K562 (cell line): ENCODE results near the gene DHX57. TPM values are rescaled to one million over a fixed set of nuclear protein-coding genes. Genes with fewer than 3 reads are reported as not detected.

ENCODE experiments used
- ATAC-seq: fragments of 200-7000 bp; cut with Tn5 transposase; 3 replicates; pipeline ENCODE4 v1.9.1; 2020; ENCODE audit warnings: moderate library complexity
- BruUV-seq: library from RNA; stranded (reverse); fragments of 400-500 nt; replicated peaks from 2 replicates; lab custom pipeline; 2021; lab: Mats Ljungman, UMichigan
- CTCF ChIA-PET: fragments of 300-600 bp; formaldehyde crosslinking; extraction: SDS; loops from one replicate; lab custom pipeline; 2021; ENCODE audit warnings: low intra/inter-chr PET ratio; lab: Yijun Ruan, JAX
- POLR2A ChIA-PET: fragments of 300-600, 350-650 bp; sonication (Branson Sonifier 250); formaldehyde crosslinking; extraction: SDS; loops from one replicate; lab custom pipeline; 2021; ENCODE audit warnings: antibody characterized with exemption, inconsistent platforms; lab: Yijun Ruan, JAX
- DNase-seq, 4 experiments: peaks; one replicate each; pipeline versions ENCODE4 v3.0.0 to v3.0.0-alpha.2; 2011 to 2018; ENCODE audit warnings: low spot score in 3 of 4, mixed read lengths in 3 of 4; ENCODE audit errors: extremely low read depth in 1 of 4
- FAIRE-seq: peaks from 2 replicates; lab custom pipeline; 2011; peaks lifted over from hg19 to GRCh38; lab: Jason Lieb, UNC
- H2AFZ ChIP-seq: 2 replicates; pipeline ENCODE4 v1.6.0; 2011; ENCODE audit warnings: low read depth, low read length, control low read depth, inconsistent platforms
- H3K27ac ChIP-seq: fragments of 200-600 bp; 3 replicates; pipeline ENCODE4 v1.8.0; 2011; ENCODE audit warnings: low read depth, mild to moderate bottlenecking, control low read depth, inconsistent platforms, low read length, moderate library complexity, mixed read lengths; ENCODE audit errors: extremely low read depth
- H3K27me3 ChIP-seq, 2 experiments: fragments of 300-600 bp in 1 of 2; 2 replicates in 1 of 2; 3 replicates in 1 of 2; pipeline versions ENCODE4 v1.6.0 to v1.8.0; 2011; ENCODE audit warnings: inconsistent platforms in 2 of 2, low read length in 2 of 2, mild to moderate bottlenecking in 1 of 2, mixed read lengths in 1 of 2, moderate library complexity in 1 of 2; ENCODE audit not compliant: control insufficient read depth in 2 of 2, insufficient read depth in 2 of 2
- H3K36me3 ChIP-seq: fragments of 300-600 bp; 3 replicates; pipeline ENCODE4 v1.8.0; 2011; ENCODE audit warnings: mild to moderate bottlenecking, low read length, inconsistent platforms; ENCODE audit not compliant: control insufficient read depth, insufficient read depth
- H3K4me1 ChIP-seq, 2 experiments: fragments of 200-600 bp in 1 of 2; replicated peaks in 1 of 2; 2 replicates in 1 of 2; 3 replicates in 1 of 2; pipeline versions ENCODE4 v1.5.1 to v1.8.0; 2011; ENCODE audit warnings: inconsistent platforms in 2 of 2, low read length in 2 of 2, mild to moderate bottlenecking in 1 of 2, mixed read lengths in 1 of 2, moderate library complexity in 1 of 2; ENCODE audit not compliant: control insufficient read depth in 2 of 2, insufficient read depth in 2 of 2
- H3K4me2 ChIP-seq: 2 replicates; pipeline ENCODE4 v1.6.1; 2011; ENCODE audit warnings: low read length, control low read depth, inconsistent platforms, mixed read lengths; ENCODE audit not compliant: insufficient read depth
- H3K4me3 ChIP-seq: fragments of 200-600 bp; sonication (generic), shearing (Covaris generic); 2 replicates; pipeline ENCODE4 v1.5.1; 2016; ENCODE audit warnings: control low read depth, inconsistent platforms
- H3K79me2 ChIP-seq: fragments of 200-600 bp; 3 replicates; pipeline ENCODE4 v1.8.0; 2011; ENCODE audit warnings: low read length, inconsistent platforms; ENCODE audit not compliant: control insufficient read depth, insufficient read depth
- H3K9ac ChIP-seq, 2 experiments: 2 replicates each; pipeline versions ENCODE4 v1.6.0 to v1.6.1; 2011; ENCODE audit warnings: low read depth in 2 of 2, low read length in 2 of 2, control low read depth in 1 of 2, inconsistent platforms in 1 of 2, mild to moderate bottlenecking in 1 of 2, mixed read lengths in 1 of 2; ENCODE audit not compliant: insufficient read depth in 1 of 2
- H3K9me1 ChIP-seq: one replicate; pipeline ENCODE4 v1.6.0; 2011; ENCODE audit warnings: inconsistent platforms, mild to moderate bottlenecking, low read length, moderate library complexity; ENCODE audit not compliant: control insufficient read depth, insufficient read depth
- H3K9me3 ChIP-seq: replicated peaks from 2 replicates; pipeline ENCODE4 v1.5.1; 2011; ENCODE audit warnings: low read depth, low read length, inconsistent platforms; ENCODE audit not compliant: control insufficient read depth, insufficient read depth
- H4K20me1 ChIP-seq: replicated peaks from 2 replicates; pipeline ENCODE4 v1.6.1; 2011; ENCODE audit warnings: low read length, inconsistent platforms, mixed read lengths; ENCODE audit not compliant: control insufficient read depth, insufficient read depth
- ATF4 ChIP-seq: fragments of 450-650 bp; formaldehyde crosslinking; IDR thresholded peaks from 2 replicates; pipeline ENCODE4 v1.4.0; 2022; ENCODE audit warnings: mild to moderate bottlenecking, moderate library complexity
- EGR1 ChIP-seq: fragments of 450-650 bp; conservative IDR thresholded peaks from 2 replicates; pipeline ENCODE4 v1.6.1; 2017; ENCODE audit warnings: mild to moderate bottlenecking
- JUND ChIP-seq, 2 experiments: IDR thresholded peaks; 2 replicates in 1 of 2; 3 replicates in 1 of 2; pipeline ENCODE4 v1.6.1; 2011; ENCODE audit warnings: borderline replicate concordance in 2 of 2, low read depth in 2 of 2, low read length in 2 of 2, improper control_type of control experiment in 1 of 2, missing biosample characterization in 1 of 2, missing genetic modification characterization in 1 of 2, missing genetic modification reagents in 1 of 2
- MAZ ChIP-seq, 2 experiments: fragments of 450-650 bp in 1 of 2; sonication (generic) in 1 of 2; formaldehyde crosslinking; IDR thresholded peaks in 1 of 2; conservative IDR thresholded peaks in 1 of 2; 2 replicates each; pipeline versions ENCODE4 v1.4.0 to v1.5.0; 2020; ENCODE audit warnings: mild to moderate bottlenecking in 1 of 2, missing genetic modification reagents in 1 of 2
- NR4A1 ChIP-seq, 2 experiments: fragments of 250-450 bp in 1 of 2; fragments of 450-650 bp in 1 of 2; sonication (Bioruptor Pico) in 1 of 2; IDR thresholded peaks; 2 replicates each; pipeline versions ENCODE4 v1.4.0 to v1.6.1; 2016 to 2020; ENCODE audit warnings: mild to moderate bottlenecking in 2 of 2, missing compliant biosample characterization in 1 of 2, missing genetic modification characterization in 1 of 2, moderate library complexity in 1 of 2
- ZKSCAN1 ChIP-seq: fragments of 150-350 bp; IDR thresholded peaks from 2 replicates; pipeline ENCODE4 v1.6.1; 2016; ENCODE audit warnings: low read depth, low read length
- ZNF197 ChIP-seq: fragments of 200-800 bp; sonication (Bioruptor generic); IDR thresholded peaks from 2 replicates; pipeline ENCODE4 v1.6.1; 2016; ENCODE audit warnings: low read depth, missing genetic modification characterization, missing compliant biosample characterization
- ZNF212 ChIP-seq: fragments of 450-650 bp; formaldehyde crosslinking; IDR thresholded peaks from 2 replicates; pipeline ENCODE4 v1.4.0; 2020; ENCODE audit warnings: mild to moderate bottlenecking
- WGBS: fragments of 100-300 bp; shearing (Covaris generic); methylation state at CpG from one replicate; pipeline ENCODE4 v1.1.6; 2016; ENCODE audit warnings: low coverage, mixed read lengths; ENCODE audit not compliant: insufficient coverage; ENCODE audit errors: missing lambda C conversion rate; 5-methylcytosine and 5-hydroxymethylcytosine counted together
- in situ Hi-C: fragments of 300-500 bp; cut with MboI; formaldehyde crosslinking; loops from 4 replicates; pipeline ENCODE4 v1.15.0; 2018; ENCODE audit warnings: inconsistent platforms, mixed read lengths
- intact Hi-C: fragments of 100-400 bp; cut with micrococcal nuclease; formaldehyde crosslinking; loops from 2 replicates; pipeline ENCODE4 v1.14.2; 2022
- polyA plus RNA-seq, 8 experiments: library from polyadenylated mRNA; depleted of rRNA in 4 of 8; stranded (reverse) in 5 of 8; unstranded in 3 of 8; fragments of >200 nt; fragmentation: Nextera tagmentation in 2 of 8; fragmentation: Illumina TruSeq in 1 of 8; extraction: Ambion mirVana in 2 of 8; extraction: Trizol in 1 of 8; gene quantifications; 2 replicates each; pipeline versions ENCODE4 v1.2.1 to v1.2.3, GENCODE V29; 2011 to 2014; ENCODE audit warnings: inconsistent platforms in 1 of 8, missing spikeins in 1 of 8
- total RNA-seq, 7 experiments: library from RNA; depleted of rRNA in 6 of 7; stranded (reverse); fragments of >200 nt in 6 of 7; fragmentation: Illumina TruSeq in 2 of 7; extraction: Trizol in 2 of 7; gene quantifications; 2 replicates each; pipeline versions ENCODE4 v1.2.1 to v1.2.3, GENCODE V29; 2011 to 2021; ENCODE audit warnings: low replicate concordance in 1 of 7
- TF ChIP-seq, protein P1 (sequence below): fragments of 150-350 bp; IDR thresholded peaks from 2 replicates; pipeline ENCODE4 v1.6.1; 2014; ENCODE audit warnings: low read depth, mild to moderate bottlenecking, low read length, borderline replicate concordance

The DHX57 gene
- total and polyA plus RNA-seq, 9 of the 15 experiments (the other 6 are each of a cell fraction or from before 2014, with no cell fraction given): 7.4 to 23.6 (median 17.9) TPM

DNA sequence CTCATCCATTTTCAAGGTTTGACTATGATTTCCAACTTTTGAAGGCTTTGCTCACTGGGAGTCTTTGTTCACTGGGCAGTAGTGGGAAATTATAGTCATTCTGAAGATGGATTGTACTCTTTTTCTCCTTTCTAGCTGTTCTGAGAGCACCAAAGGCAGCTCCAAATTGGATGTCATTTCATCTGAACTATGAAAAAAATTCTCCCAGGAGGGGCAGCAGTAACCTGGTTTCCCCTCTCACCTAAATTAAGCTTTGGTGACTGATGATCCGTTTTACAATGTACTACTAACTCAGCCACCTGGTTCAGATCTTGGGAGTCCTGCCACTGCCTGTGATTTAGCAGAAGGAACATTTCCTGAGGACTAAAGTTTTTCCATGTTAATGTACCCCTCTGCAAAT, 31.5 kb upstream of the DHX57 start:
- H2AFZ ChIP-seq: no peak overlapping the region
- H3K4me2 ChIP-seq: no peak overlapping the region
- no peaks in the 10 kb centered on the region for H3K4me1 ChIP-seq
- H3K27ac ChIP-seq: no peak overlapping the region
- POLR2A ChIA-PET: interaction anchor here (0.5 to 1.5 kb wide), 3 partner anchors 13 to 156 kb away, joined by 3 to 5 read pairs (median 3); partner anchors contain the start of gene SRSF7
- FAIRE-seq (no peak), ATAC-seq (no peak), DNase-seq (no peak)
- no peaks in the 10 kb centered on the region for H3K36me3 ChIP-seq
- H3K9me1 ChIP-seq: no peaks in the 10 kb centered on the region
- H3K79me2 ChIP-seq: no peaks in the 10 kb centered on the region
- TF ChIP-seq NR4A1 (CRISPR knock-in tag; IDR thresholded peaks at IDR 0.05): no peak
- TF ChIP-seq NR4A1 (tag; IDR thresholded peaks at IDR 0.05): no peak
- TF ChIP-seq MAZ (CRISPR knock-in tag; conservative IDR thresholded peaks at IDR 0.05 in 1 of 2, IDR thresholded peaks at IDR 0.05 in 1 of 2): no peak
- no peak for TF ChIP-seq ZNF197 (CRISPR knock-in tag)
- TF ChIP-seq ZNF212 (CRISPR knock-in tag): no peak
- TF ChIP-seq, protein P1, sequence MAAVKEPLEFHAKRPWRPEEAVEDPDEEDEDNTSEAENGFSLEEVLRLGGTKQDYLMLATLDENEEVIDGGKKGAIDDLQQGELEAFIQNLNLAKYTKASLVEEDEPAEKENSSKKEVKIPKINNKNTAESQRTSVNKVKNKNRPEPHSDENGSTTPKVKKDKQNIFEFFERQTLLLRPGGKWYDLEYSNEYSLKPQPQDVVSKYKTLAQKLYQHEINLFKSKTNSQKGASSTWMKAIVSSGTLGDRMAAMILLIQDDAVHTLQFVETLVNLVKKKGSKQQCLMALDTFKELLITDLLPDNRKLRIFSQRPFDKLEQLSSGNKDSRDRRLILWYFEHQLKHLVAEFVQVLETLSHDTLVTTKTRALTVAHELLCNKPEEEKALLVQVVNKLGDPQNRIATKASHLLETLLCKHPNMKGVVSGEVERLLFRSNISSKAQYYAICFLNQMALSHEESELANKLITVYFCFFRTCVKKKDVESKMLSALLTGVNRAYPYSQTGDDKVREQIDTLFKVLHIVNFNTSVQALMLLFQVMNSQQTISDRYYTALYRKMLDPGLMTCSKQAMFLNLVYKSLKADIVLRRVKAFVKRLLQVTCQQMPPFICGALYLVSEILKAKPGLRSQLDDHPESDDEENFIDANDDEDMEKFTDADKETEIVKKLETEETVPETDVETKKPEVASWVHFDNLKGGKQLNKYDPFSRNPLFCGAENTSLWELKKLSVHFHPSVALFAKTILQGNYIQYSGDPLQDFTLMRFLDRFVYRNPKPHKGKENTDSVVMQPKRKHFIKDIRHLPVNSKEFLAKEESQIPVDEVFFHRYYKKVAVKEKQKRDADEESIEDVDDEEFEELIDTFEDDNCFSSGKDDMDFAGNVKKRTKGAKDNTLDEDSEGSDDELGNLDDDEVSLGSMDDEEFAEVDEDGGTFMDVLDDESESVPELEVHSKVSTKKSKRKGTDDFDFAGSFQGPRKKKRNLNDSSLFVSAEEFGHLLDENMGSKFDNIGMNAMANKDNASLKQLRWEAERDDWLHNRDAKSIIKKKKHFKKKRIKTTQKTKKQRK: no peak
- no peak for TF ChIP-seq ATF4
- TF ChIP-seq ZKSCAN1: no peak
- TF ChIP-seq JUND (IDR thresholded peaks at IDR 0.05; ENCODE audit: borderline replicate concordance, low read depth, low read length): no peak
- TF ChIP-seq JUND (tag; IDR thresholded peaks at IDR 0.05; ENCODE audit: borderline replicate concordance, low read depth, low read length): no peak
- no peak for TF ChIP-seq EGR1
- H4K20me1 ChIP-seq: no peaks in the 10 kb centered on the region
- no TSS peak for BruUV-seq
- no peaks in the 10 kb centered on the region for H3K9me3 ChIP-seq
- intact Hi-C loops: no loop called here
- in situ Hi-C loops: no loop called here
- CTCF ChIA-PET: no interaction called here
- 0% methylated on average over 1 of the region's 1 CpG for WGBS
- H3K4me3 ChIP-seq: no peak overlapping the region
- no peak overlapping the region for H3K9ac ChIP-seq
- H3K27me3 ChIP-seq: no peaks in the 10 kb centered on the region; a peak in 1 of 5 replicates
